Endothelial cell (in vitro differentiated cells): ENCODE data around the gene UNKL. TPM values are rescaled to one million over a fixed set of nuclear protein-coding genes. Genes with fewer than 3 reads are reported as not detected.

Experiments
- DNase-seq: peaks from one replicate; pipeline ENCODE4 v3.0.0; 2021; ENCODE audit warnings: low spot score
- H3K27ac Mint-ChIP-seq: one replicate; pipeline ENCODE4 v1.8.0; 2021; ENCODE audit warnings: mixed read lengths, inconsistent platforms; ENCODE audit not compliant: unreplicated experiment
- H3K27me3 Mint-ChIP-seq: one replicate; pipeline ENCODE4 v1.8.0; 2021; ENCODE audit warnings: mild to moderate bottlenecking, moderate library complexity, mixed read lengths, inconsistent platforms; ENCODE audit not compliant: unreplicated experiment
- H3K36me3 Mint-ChIP-seq: one replicate; pipeline ENCODE4 v1.8.0; 2021; ENCODE audit warnings: mild to moderate bottlenecking, low read depth, mixed read lengths, inconsistent platforms; ENCODE audit not compliant: unreplicated experiment
- H3K4me1 Mint-ChIP-seq: one replicate; pipeline ENCODE4 v1.8.0; 2021; ENCODE audit warnings: mild to moderate bottlenecking, mixed read lengths, inconsistent platforms; ENCODE audit not compliant: unreplicated experiment
- H3K4me3 Mint-ChIP-seq: one replicate; pipeline ENCODE4 v1.8.0; 2021; ENCODE audit warnings: mild to moderate bottlenecking, mixed read lengths, inconsistent platforms; ENCODE audit not compliant: unreplicated experiment
- H3K9me3 Mint-ChIP-seq: one replicate; pipeline ENCODE4 v1.8.0; 2021; ENCODE audit warnings: mixed read lengths, inconsistent platforms; ENCODE audit not compliant: unreplicated experiment
- total RNA-seq: library from RNA; stranded (reverse); fragmentation: NEBNext Ultra II Directional; extraction: Animal tissue kit (Norgen Biotek cat#: 25700); gene quantifications from one replicate; pipeline ENCODE4 v1.2.1, GENCODE V29; 2021; ENCODE audit not compliant: unreplicated experiment
- TF ChIP-seq, protein P1 (sequence below): fragments of 200-600 bp; sonication (generic); IDR thresholded peaks from one replicate; pipeline ENCODE4 v1.5.0; 2021; ENCODE audit warnings: antibody characterized with exemption; ENCODE audit not compliant: unreplicated experiment

The UNKL gene
- total RNA-seq, 1 donor from 2014 or later, result 30.3 TPM

DNA sequence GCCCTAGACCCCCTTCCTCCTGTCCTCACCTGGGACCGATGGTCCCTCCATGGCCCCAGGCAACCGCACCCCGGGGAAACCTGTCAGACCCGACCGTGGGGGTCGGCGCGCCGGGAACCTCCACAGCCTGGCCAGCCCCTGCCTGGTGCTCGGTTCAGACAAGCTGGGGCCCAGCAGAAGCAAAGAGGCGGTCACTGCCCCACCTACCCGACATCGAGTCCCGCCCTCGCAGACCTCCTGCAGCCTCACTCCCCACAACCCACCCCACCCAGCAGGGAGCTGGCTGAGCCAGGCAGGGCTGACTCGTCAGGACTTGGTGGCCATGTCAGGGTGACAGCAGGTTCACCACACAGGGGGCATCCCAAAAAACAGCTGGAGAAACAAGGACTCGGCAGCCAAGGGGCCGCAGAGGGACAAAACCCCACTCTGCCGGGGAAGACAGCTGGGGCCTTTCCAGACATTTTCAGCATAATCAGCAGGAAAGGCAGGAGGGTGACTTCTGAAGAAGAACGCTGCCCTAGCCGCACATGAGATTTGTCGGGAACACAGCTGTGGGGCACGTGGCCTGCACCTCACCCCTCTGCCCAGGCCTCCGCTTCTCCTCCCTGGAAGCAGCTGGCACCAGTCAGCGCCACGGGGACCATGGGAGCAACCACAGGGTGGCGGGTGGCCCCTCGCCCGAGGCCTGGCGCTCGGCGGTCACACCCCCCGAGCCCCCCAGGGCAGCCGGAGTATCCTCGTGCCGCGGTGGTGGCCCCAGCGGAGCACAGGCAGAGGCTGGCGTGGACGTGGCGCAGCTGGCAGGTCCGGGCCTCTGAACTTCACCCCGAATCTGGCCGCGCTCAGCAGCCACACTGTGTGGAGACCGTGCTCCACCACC lies 39.8 kb downstream of the UNKL start:
- Mint-ChIP-seq H3K9me3 (no peaks in the 10 kb centered on the region), H3K4me3 (no peak overlapping the region), H3K36me3 (peaks cover 9% of the 10 kb centered on the region), H3K27ac (no peak overlapping the region), H3K4me1 (peaks cover 9% of the 10 kb centered on the region), H3K27me3 (peaks cover 7% of the 10 kb centered on the region)
- TF ChIP-seq, protein P1, sequence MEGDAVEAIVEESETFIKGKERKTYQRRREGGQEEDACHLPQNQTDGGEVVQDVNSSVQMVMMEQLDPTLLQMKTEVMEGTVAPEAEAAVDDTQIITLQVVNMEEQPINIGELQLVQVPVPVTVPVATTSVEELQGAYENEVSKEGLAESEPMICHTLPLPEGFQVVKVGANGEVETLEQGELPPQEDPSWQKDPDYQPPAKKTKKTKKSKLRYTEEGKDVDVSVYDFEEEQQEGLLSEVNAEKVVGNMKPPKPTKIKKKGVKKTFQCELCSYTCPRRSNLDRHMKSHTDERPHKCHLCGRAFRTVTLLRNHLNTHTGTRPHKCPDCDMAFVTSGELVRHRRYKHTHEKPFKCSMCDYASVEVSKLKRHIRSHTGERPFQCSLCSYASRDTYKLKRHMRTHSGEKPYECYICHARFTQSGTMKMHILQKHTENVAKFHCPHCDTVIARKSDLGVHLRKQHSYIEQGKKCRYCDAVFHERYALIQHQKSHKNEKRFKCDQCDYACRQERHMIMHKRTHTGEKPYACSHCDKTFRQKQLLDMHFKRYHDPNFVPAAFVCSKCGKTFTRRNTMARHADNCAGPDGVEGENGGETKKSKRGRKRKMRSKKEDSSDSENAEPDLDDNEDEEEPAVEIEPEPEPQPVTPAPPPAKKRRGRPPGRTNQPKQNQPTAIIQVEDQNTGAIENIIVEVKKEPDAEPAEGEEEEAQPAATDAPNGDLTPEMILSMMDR, result no peak
- DNase-seq, result no peak

DNA sequence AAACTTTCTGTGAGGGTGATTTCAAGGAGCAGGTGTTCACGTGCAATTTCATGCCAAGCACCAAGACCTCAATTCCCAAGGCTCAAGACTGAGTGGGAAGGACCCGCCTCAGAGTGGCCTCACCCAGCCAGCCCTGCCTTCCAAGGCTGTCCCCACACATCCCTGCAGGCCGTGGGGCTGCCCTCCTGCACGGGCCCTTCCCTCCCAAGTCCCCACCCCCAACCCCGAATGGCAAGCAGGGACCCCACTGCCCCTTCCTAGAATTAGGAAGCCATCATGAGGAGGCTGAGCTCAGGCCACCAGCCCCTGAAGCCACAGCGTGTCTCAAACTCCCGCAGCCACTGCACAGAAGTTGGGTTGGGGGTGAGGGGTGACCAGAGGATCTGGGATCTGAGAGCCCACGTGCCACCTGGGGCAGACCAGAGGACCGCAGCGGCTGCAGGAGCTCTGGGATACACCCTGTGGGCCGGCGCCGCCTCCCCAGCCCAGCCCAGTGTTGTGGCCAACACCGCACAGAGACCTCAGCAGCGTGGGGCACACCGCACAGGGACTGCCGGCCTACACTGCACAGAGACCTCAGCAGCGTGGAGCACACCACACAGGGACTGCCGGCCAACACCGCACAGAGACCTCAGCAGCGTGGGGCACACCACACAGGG lies 42.1 kb downstream of the UNKL start:
- no peak for DNase-seq
- no peak overlapping the region for H3K4me3 Mint-ChIP-seq
- H3K4me1 Mint-ChIP-seq, result no peaks in the 10 kb centered on the region
- H3K27ac Mint-ChIP-seq, result no peak overlapping the region
- peaks cover 5% of the 10 kb centered on the region for H3K36me3 Mint-ChIP-seq
- H3K9me3 Mint-ChIP-seq, result no peaks in the 10 kb centered on the region
- TF ChIP-seq, protein P1, result no peak
- peaks cover 3% of the 10 kb centered on the region for H3K27me3 Mint-ChIP-seq

DNA sequence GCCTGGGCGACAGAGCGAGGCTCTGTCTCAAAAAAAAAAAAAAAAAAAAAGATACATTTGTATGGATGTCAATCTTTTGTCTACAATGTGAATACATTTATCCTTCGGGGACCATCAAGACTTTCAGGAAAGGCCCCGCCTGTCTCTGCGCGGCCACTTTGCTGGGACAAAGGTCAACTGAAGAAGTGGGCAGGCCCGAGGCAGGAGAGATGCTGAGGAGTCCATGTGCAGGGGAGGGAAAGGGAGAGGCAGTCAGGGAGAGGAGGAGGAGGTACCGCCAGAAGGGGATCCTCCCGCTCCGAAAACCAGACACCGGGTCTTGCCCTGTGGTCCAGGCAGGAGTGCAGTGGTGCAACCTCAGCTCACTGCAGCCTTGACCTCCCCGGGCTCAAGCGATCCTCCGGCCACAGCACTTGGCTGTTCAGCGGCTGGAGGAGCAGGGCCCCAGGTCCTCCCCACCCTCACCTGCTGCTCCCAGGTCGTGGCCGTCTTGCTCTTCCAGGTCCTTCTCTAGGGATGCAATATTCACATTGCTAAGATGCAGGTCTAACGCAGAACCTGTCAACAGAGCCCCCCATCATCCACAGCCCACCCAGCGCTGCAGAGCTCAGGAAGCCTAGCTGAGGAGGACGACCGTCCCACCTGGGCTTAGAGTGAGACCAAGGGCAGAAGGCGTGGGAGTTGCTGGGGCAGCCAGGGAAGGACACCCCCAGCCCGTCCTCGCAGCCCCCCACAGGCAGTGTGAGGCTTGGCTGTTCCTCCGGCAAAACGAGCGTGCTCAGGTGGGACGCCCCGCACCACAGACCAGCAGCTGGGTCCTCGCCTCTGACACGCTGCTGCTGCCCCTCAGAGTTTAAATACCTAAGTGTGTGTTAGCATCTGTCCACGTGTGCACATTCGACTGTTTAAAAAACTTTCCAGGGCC lies 43.2 kb downstream of the UNKL start:
- no peak for DNase-seq
- H3K36me3 Mint-ChIP-seq, result peaks cover under 1% of the 10 kb centered on the region
- TF ChIP-seq, protein P1, result no peak
- no peak overlapping the region for H3K27ac Mint-ChIP-seq
- H3K4me1 Mint-ChIP-seq, result no peaks in the 10 kb centered on the region
- no peaks in the 10 kb centered on the region for H3K9me3 Mint-ChIP-seq
- no peak overlapping the region for H3K4me3 Mint-ChIP-seq
- peaks cover 3% of the 10 kb centered on the region for H3K27me3 Mint-ChIP-seq

DNA sequence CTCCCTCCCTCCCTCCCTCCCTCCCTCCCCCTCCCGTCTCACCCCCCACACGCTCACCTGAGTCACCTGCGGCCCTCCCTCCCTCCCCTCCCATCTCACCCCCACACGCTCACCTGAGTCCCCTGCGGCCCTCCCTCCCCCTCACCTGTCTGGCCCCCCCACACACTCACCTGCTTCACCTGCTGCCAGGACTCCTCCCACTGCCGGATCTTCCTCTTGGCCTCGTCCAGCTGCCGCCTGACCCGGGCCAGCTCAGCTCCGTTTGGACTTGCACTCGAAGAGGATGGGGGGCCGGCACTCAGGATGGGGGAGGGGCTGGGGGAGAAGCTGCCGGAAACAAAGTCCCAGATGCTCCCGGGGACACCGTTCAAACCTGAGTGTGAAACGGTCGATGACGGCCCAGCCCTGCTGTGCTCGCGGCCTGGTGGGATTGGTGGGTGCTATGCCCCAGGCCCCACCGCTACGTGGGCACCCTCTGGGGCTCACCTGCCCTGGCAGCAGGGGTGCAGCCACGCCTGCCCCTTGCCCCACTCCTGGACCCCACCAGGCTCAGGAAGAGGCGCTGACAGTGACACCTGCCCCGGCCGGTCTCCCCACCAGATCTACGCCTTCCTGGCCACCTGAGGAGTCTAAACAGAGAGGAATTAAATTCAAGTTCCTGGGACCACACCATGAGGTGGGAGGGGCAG lies 46.9 kb downstream of the UNKL start:
- no peak for DNase-seq
- Mint-ChIP-seq H3K36me3 (peaks cover 3% of the 10 kb centered on the region), H3K27me3 (peaks cover 1% of the 10 kb centered on the region), H3K27ac (no peak overlapping the region), H3K4me1 (no peaks in the 10 kb centered on the region), H3K4me3 (no peak overlapping the region), H3K9me3 (no peaks in the 10 kb centered on the region)
- TF ChIP-seq, protein P1, result no peak
